WI38 (cell line): ENCODE data around the gene ORC1.
"Not testable (repeated sequence)": the region's sequence is repeated elsewhere in the genome, so short reads cannot be mapped to it uniquely, and the experiment has no call there.

ENCODE experiments used
- H3K4me3 ChIP-seq: 2 replicates; pipeline ENCODE4 v1.5.1; 2011; ENCODE audit warnings: low read depth, mild to moderate bottlenecking, control low read depth, low read length
- TF ChIP-seq, protein P1 (sequence below): IDR thresholded peaks from 2 replicates; pipeline ENCODE4 v1.5.1; 2012; ENCODE audit warnings: low read depth, mild to moderate bottlenecking, control low read depth, low read length

Gene ORC1

DNA sequence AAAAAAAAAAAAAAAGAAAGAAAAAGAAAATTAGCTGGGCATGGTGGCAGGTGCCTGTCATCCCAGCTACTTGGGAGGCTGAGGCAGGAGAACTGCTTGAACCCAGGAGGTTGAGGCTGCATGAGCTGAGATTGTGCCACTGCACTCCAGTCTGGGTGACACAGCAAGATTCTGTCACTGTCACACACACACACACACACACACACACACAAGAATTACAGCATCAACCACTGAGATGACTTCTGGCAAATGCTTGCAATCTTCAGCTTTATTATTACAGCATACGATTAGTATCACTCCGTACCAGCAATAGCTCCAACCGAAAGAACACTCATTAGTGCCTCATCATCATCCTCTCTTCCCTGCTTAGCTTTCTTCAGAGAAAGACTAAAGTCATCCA lies 4.6 kb downstream of the ORC1 start:
- TF ChIP-seq, protein P1, sequence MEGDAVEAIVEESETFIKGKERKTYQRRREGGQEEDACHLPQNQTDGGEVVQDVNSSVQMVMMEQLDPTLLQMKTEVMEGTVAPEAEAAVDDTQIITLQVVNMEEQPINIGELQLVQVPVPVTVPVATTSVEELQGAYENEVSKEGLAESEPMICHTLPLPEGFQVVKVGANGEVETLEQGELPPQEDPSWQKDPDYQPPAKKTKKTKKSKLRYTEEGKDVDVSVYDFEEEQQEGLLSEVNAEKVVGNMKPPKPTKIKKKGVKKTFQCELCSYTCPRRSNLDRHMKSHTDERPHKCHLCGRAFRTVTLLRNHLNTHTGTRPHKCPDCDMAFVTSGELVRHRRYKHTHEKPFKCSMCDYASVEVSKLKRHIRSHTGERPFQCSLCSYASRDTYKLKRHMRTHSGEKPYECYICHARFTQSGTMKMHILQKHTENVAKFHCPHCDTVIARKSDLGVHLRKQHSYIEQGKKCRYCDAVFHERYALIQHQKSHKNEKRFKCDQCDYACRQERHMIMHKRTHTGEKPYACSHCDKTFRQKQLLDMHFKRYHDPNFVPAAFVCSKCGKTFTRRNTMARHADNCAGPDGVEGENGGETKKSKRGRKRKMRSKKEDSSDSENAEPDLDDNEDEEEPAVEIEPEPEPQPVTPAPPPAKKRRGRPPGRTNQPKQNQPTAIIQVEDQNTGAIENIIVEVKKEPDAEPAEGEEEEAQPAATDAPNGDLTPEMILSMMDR: no peak
- H3K4me3 ChIP-seq: no peak overlapping the region

- TF ChIP-seq, protein P1: no peak
- H3K4me3 ChIP-seq: no peak overlapping the region
Measured at GRCh38 chr1:52393174-52393573, 11.0 kb downstream of the ORC1 start.

GRCh38 chr1:52386458-52386857 lies 17.8 kb downstream of the ORC1 start:
- H3K4me3 ChIP-seq: no peak overlapping the region
- TF ChIP-seq, protein P1: no peak

- H3K4me3 ChIP-seq: no peak overlapping the region
- TF ChIP-seq, protein P1: no peak
Measured at GRCh38 chr1:52385376-52385775, 18.8 kb downstream of the ORC1 start.

- H3K4me3 ChIP-seq: not testable (repeated sequence)
Measured at GRCh38 chr1:52369851-52370250, 34.4 kb downstream of the ORC1 start.

- TF ChIP-seq, protein P1: no peak
- peak overlapping the region; percentile 48 for H3K4me3 ChIP-seq
Measured at GRCh38 chr1:52368383-52369172, 35.6 kb downstream of the ORC1 start.

DNA sequence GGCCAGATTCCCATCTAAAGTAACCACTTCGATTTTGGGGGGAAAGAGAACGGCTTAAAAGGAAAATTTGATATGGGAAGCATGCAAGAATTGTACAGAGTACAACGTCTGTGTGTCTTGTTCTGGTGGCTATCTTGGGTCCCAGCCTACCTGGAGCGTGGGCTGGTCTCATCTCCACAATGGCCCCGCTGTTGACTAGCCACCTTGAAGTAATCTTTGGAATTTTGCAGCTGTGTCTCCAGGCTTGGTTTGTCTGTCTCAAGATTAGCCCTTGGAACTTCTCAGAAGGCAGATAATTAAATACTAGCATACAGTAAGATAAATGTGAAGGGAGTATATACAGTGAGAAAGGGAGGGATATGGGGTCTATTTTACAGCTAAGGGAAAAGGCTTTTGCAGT lies 37.0 kb downstream of the ORC1 start:
- TF ChIP-seq, protein P1: no peak
- H3K4me3 ChIP-seq: no peak overlapping the region

- TF ChIP-seq, protein P1: no peak
- H3K4me3 ChIP-seq: peak overlapping the region; percentile 89
Measured at GRCh38 chr1:52366517-52366827, 37.8 kb downstream of the ORC1 start.
